Measurements from ENCODE around the gene SHISAL1. TPM values are rescaled to one million over a fixed set of nuclear protein-coding genes. Genes with fewer than 3 reads are reported as not detected.

SHISAL1 gene
- total RNA-seq, 2 experiments from 2014 or later, result not detected

DNA sequence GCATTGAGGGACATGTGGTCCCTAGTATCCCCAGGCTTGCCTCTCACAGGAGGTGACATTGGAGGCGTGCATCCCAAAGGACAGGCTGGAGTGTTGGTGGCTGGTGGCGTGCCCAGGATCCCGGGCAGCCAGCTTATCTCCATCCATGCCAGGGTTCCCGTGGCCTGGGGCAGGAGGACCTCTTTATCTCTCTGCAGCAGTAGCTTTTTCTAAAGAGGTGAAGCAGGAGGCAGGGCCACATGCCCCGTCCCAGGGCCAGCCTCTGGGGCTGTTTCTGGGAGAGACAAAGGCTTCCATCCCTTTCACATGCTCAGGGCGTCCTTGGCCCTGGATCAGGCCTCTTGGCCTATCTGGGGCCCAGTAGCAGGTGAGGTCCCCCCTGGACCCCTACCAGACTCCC, 112.3 kb downstream of the SHISAL1 start:
- no peak overlapping the region for H3K4me3 Mint-ChIP-seq
- peaks cover 36% of the 10 kb centered on the region for H3K36me3 Mint-ChIP-seq
- POLR2A ChIA-PET, result interaction anchor here (0.5 to 1.3 kb wide), 2 partner anchors 12 to 256 kb away, joined by 3 to 8 read pairs; no protein-coding TSS in a partner anchor
- peaks cover 23% of the 10 kb centered on the region for H3K4me1 Mint-ChIP-seq
- ATAC-seq (ENCODE audit: low read depth) (no peak), DNase-seq (peak; percentile 27)
- H3K9me3 Mint-ChIP-seq, result no peaks in the 10 kb centered on the region
- no peaks in the 10 kb centered on the region for H3K27me3 Mint-ChIP-seq
- peak overlapping the region; percentile 51 for H3K27ac Mint-ChIP-seq

DNA sequence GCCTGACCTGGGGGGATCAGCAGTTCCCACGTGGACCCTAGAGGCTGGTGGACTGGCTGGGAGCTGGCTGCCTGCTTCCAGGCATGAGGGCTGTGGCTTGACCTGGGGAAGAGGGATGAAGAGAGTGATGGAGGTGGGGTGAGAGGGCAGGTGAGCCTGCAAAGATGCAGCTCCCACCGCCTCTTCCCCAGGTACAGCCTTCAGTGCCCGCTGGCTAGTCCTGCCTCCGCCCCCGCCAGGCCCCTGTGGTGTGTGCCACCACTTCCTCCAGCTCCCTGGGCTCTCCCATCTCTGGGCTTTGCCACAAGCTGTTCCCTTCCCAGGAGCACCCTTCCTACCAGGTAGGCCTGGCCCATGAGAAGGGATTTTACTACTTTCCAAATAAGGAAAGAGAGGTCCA, 112.9 kb downstream of the SHISAL1 start:
- DNase-seq (peak; percentile 28), ATAC-seq (ENCODE audit: low read depth) (no peak)
- H3K27ac Mint-ChIP-seq, result no peak overlapping the region
- H3K4me3 Mint-ChIP-seq, result no peak overlapping the region
- H3K27me3 Mint-ChIP-seq, result no peaks in the 10 kb centered on the region
- H3K36me3 Mint-ChIP-seq, result peaks cover 36% of the 10 kb centered on the region
- H3K4me1 Mint-ChIP-seq, result peaks cover 25% of the 10 kb centered on the region
- POLR2A ChIA-PET, result interaction anchor here (0.5 to 1.3 kb wide), 2 partner anchors 11 to 257 kb away, joined by 3 to 8 read pairs; no protein-coding TSS in a partner anchor
- no peaks in the 10 kb centered on the region for H3K9me3 Mint-ChIP-seq

DNA sequence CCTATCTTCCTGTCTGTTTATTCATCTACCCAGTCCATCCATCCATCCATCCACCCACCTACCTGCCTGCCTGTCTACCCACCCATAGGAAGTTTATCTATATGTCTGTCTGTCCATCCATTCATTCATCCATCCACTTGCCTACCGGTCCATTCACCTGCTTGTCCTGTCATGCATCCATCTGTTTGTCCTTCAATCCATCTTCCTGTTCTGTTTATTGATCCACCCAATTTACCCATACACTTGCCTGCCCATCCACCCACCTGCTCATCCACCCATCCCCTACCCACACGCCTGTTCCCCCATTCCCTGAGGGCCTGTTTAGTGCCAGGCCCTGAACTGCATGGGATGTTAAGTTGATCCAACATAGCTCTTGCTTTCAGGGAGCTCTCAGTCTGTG, 113.6 kb downstream of the SHISAL1 start:
- Mint-ChIP-seq H3K27ac (no peak overlapping the region), H3K9me3 (no peaks in the 10 kb centered on the region), H3K4me1 (peaks cover 29% of the 10 kb centered on the region), H3K4me3 (no peak overlapping the region), H3K36me3 (peaks cover 42% of the 10 kb centered on the region), H3K27me3 (no peaks in the 10 kb centered on the region)
- POLR2A ChIA-PET, result no interaction called here
- DNase-seq (no peak), ATAC-seq (ENCODE audit: low read depth) (no peak)

DNA sequence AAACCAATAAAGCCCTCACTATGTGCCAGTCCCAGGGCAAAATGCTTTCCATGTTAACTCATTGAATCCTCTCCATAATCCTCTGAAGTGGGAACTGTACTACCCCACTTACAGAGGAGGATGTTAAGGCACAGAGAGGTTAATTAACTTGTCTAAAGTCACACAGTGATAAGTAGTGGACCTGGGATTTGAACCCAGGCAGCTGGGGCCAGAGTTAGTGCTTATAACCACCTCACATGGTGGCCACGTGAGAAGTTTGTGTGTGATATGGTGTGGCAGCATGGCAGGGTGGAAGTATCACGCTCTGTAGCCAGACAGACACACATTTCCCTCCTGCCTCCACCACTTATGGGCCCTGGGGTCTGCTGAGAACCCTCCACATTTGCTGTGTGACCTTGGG, 115.5 kb downstream of the SHISAL1 start:
- ATAC-seq (ENCODE audit: low read depth) (no peak), DNase-seq (peak; percentile 10)
- no peaks in the 10 kb centered on the region for H3K27me3 Mint-ChIP-seq
- no peak overlapping the region for H3K27ac Mint-ChIP-seq
- H3K9me3 Mint-ChIP-seq, result no peaks in the 10 kb centered on the region
- no peak overlapping the region for H3K4me3 Mint-ChIP-seq
- H3K36me3 Mint-ChIP-seq, result peaks cover 47% of the 10 kb centered on the region
- POLR2A ChIA-PET, result interaction anchor here (1.1 kb wide), 1 partner anchor 14 kb away, joined by 3 read pairs; no protein-coding TSS in a partner anchor
- H3K4me1 Mint-ChIP-seq, result peaks cover 41% of the 10 kb centered on the region

DNA sequence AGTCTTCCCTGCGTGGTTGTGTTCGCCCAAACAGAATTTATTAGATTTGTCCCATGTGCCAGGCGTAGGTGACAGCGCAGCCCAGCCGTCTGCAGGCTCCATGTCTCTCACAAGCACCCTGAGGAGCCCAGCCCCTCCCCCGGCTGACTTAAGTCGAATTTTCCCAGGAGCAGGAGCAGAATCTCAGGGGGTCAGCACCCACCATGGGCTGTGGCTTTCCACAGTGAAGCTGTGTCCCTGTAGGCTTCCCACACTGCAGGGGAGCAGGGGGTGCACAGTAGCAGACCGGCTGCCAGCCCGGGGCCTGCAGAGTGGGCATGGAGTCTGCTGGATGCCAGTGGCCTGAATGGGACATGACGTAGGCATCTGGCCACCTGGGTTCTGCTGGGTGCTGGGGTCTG, 116.0 kb downstream of the SHISAL1 start:
- Mint-ChIP-seq H3K27me3 (no peaks in the 10 kb centered on the region), H3K4me1 (peaks cover 41% of the 10 kb centered on the region), H3K27ac (no peak overlapping the region), H3K4me3 (no peak overlapping the region), H3K9me3 (no peaks in the 10 kb centered on the region), H3K36me3 (peaks cover 45% of the 10 kb centered on the region)
- POLR2A ChIA-PET, result interaction anchor here (0.9 to 1.1 kb wide), 2 partner anchors 14 to 16 kb away, joined by 3 read pairs; partner anchors contain the start of gene PARVG
- DNase-seq (peak; percentile 12), ATAC-seq (ENCODE audit: low read depth) (no peak)

DNA sequence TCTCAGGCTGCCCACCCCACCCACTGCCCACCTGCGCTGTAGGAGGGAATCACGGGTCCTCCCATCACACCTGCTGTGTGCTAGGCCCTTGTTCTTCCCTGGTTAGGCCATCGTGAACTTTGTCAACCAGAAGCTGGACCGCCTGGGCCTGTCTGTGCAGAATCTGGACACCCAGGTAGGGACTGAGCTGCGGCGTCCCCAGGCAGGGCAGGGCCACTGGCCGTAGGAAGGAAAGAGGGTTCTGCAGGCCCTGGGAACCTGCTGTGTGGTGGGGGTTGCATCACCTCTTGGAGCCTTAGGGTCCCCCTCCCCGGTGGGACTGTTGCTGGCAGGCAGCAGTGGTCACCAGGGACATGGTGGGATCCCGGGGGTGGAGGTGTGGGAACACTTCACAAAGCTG, 116.5 kb downstream of the SHISAL1 start:
- no peaks in the 10 kb centered on the region for H3K9me3 Mint-ChIP-seq
- ATAC-seq (ENCODE audit: low read depth), result no peak
- H3K4me3 Mint-ChIP-seq, result no peak overlapping the region
- H3K27ac Mint-ChIP-seq, result no peak overlapping the region
- POLR2A ChIA-PET, result interaction anchor here (0.9 to 1.6 kb wide), 3 partner anchors 13 to 15 kb away, joined by 3 to 4 read pairs (median 3); partner anchors contain the start of gene PARVG
- peak; percentile 10 for DNase-seq
- peaks cover 42% of the 10 kb centered on the region for H3K4me1 Mint-ChIP-seq
- peaks cover 48% of the 10 kb centered on the region for H3K36me3 Mint-ChIP-seq
- no peaks in the 10 kb centered on the region for H3K27me3 Mint-ChIP-seq

DNA sequence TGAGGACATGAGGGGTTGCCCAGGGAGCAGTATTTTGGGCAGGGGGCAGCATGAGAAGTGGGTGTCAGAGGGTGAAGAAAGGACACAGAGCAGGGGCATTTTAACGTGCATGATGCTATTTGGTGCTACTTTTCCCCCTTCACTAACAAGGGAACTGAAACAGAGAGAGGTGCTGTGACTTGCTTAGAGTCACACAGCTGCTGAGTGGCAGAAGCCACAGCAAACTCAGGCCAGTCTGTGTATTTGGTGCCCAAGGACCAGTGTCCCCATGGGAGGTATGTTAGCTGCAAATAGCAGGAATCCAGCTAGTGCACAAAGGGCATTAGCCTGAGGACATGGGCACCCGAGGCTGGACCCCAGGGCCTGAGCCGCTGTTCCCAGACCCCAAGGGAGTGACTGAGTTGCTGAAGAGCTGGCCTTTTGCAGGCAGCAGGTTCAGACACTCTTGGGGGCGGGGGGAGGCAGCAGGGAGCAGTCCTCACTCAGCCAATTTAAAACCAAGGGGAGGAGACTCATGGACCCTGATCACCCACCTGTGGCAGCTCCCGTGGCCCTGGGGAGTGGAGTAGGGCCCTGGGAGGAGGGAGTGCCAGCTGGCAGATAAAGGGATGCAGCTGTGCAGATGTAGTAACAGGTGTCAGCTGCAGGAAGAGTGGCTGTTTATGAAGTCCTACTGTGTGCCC, 117.4 kb downstream of the SHISAL1 start:
- H3K27ac Mint-ChIP-seq, result no peak overlapping the region
- POLR2A ChIA-PET, result interaction anchor here (0.5 to 1.9 kb wide), 4 partner anchors 13 to 151 kb away, joined by 3 to 9 read pairs (median 4); partner anchors contain the start of gene PARVG
- H3K4me1 Mint-ChIP-seq, result peaks cover 34% of the 10 kb centered on the region

DNA sequence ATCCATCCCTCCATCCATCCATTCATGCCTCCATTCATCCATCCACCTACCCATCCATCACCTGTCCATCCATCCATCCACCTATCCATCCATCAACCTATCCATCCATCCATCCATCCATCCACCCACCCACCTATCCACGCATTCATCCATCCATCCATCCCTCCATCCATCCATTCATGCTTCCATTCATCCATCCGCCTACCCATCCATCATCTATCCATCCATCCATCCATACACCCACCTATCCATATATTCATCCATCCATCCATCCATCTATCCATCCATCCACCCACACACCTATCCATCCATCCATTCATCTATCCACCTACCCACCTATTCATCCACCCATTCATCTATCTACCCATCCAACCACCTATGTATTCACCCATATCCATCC, 118.2 kb downstream of the SHISAL1 start:
- Mint-ChIP-seq H3K4me1 (peaks cover 29% of the 10 kb centered on the region), H3K36me3 (peaks cover 39% of the 10 kb centered on the region)
- no peak for DNase-seq

More for the DNA sequence above, 117.4 kb downstream of the SHISAL1 start:
- Mint-ChIP-seq H3K36me3 (peaks cover 42% of the 10 kb centered on the region), H3K9me3 (no peaks in the 10 kb centered on the region), H3K27me3 (no peaks in the 10 kb centered on the region), H3K4me3 (no peak overlapping the region)
- no peak for ATAC-seq (ENCODE audit: low read depth)
- peak; percentile 21 for DNase-seq

More for the DNA sequence above, 118.2 kb downstream of the SHISAL1 start:
- H3K9me3 Mint-ChIP-seq, result no peaks in the 10 kb centered on the region
- H3K4me3 Mint-ChIP-seq, result no peak overlapping the region
- ATAC-seq (ENCODE audit: low read depth), result no peak
- POLR2A ChIA-PET, result interaction anchor here (1.6 to 1.9 kb wide), 2 partner anchors 12 to 14 kb away, joined by 4 to 9 read pairs; partner anchors contain the start of gene PARVG
- H3K27ac Mint-ChIP-seq, result peak overlapping the region; percentile 43
- no peaks in the 10 kb centered on the region for H3K27me3 Mint-ChIP-seq

Other genes with a start within 250 kb of the SHISAL1 start
- 100 to 1,000 TPM; 238 to 241 TPM for gene PARVG, start 132.0 kb downstream of the SHISAL1 start, total RNA-seq
- 10 to 100 TPM; 17.3 to 18.5 TPM for gene RTL6, start 185.3 kb upstream of the SHISAL1 start, total RNA-seq

Data from activated naive CD8-positive, alpha-beta T cell treated with anti-CD3 and anti-CD28 coated beads, Interleukin-2, amount 10 ng/mL, durations not matched to agents 7 days and 5 days (primary cell).